ENCODE results near the gene RNF2.

DNA sequence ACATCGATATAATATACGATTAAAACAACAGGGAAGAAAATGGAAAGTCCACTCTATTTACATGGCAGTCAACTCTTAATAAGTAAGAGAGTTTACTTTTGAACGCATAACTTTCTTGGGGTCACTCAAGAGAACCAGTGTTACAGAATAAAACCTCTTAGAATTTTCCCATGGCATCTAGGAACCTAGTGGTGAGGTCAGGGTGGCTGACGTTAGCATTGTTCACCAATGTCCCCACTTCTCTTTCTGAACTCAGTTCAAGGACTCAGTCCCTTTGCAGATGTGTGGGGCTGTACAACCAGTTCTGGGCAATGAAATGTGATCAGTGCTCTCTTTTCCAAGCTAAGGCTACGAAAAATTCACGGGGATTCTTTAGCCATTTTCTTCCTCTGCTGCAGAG is 2.6 kb upstream of the RNF2 start:
- TF ChIP-seq EP300 (IDR thresholded peaks at IDR 0.05) (no peak), POLR2AphosphoS5 (IDR thresholded peaks at IDR 0.05) (no peak)
- TF ChIP-seq, protein P1, sequence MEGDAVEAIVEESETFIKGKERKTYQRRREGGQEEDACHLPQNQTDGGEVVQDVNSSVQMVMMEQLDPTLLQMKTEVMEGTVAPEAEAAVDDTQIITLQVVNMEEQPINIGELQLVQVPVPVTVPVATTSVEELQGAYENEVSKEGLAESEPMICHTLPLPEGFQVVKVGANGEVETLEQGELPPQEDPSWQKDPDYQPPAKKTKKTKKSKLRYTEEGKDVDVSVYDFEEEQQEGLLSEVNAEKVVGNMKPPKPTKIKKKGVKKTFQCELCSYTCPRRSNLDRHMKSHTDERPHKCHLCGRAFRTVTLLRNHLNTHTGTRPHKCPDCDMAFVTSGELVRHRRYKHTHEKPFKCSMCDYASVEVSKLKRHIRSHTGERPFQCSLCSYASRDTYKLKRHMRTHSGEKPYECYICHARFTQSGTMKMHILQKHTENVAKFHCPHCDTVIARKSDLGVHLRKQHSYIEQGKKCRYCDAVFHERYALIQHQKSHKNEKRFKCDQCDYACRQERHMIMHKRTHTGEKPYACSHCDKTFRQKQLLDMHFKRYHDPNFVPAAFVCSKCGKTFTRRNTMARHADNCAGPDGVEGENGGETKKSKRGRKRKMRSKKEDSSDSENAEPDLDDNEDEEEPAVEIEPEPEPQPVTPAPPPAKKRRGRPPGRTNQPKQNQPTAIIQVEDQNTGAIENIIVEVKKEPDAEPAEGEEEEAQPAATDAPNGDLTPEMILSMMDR (IDR thresholded peaks at IDR 0.05): no peak

Measured in esophagus muscularis mucosa (tissue), 4 donors.